NCI-H128 (cell line): ENCODE data around the gene PRDX5.
A peak's percentile ranks its signal among the peaks of the same experiment; 100 is the strongest.

ENCODE experiments used
- DNase-seq: peaks from one replicate; lab custom pipeline; 2025; ENCODE audit not compliant: unreplicated experiment; lab: John Stamatoyannopoulos, UW

The PRDX5 gene

DNA sequence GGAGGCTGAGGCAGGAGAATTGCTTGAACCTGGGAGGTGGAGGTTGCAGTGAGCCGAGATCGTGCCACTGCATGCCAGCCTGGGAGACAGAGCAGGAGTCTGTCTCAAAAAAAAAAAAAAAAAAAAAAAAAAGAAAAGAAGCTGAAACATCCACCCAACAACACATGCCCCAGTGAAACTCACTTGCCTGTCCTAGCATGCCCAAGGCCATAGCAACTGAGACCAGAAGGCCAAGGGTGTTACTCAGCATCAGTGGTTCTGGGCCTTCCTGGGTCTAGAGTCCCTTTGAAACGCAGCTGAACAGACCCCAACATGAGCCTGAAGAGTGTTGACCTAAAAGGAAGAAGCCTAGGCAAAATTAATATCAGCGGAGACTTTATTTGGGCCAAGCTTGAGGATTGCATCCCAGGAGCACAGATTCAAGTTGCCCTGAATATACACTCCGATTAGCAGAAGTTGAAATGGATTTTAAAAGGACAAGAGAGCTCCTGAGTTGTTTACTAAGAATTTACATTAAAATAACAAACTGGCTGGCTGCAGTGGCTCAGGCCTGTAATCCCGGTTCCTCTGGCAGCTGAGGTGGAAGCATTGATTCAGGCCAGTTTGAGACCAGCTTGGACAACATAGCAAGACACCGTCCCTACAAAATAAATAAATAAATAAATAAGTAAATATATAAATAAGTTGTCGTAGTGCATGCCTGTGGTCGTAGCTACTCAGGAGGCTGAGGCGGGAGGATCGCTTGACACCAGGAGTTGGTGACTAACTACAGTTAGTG, 7.0 kb downstream of the PRDX5 start:
- DNase-seq: no peak

DNA sequence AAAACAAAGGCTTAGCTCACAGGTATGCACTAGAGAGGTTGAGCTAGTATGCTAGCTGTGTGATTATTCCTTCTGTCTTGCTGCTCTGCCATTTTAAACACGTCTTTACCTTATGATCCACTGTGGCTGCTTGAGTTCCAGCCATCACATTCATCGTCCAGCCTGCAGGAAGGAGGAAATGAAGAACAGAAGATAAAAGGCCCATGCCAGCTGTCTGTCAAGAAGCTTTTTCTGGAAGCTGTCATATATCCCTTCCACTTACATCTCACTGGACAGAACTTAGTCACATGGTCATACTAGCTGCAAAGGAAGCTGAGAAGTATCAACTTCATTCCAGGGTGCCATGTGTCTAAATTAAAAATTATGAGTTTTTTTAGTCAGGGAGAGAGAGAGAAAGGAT, 9.5 kb downstream of the PRDX5 start:
- DNase-seq: no peak

DNA sequence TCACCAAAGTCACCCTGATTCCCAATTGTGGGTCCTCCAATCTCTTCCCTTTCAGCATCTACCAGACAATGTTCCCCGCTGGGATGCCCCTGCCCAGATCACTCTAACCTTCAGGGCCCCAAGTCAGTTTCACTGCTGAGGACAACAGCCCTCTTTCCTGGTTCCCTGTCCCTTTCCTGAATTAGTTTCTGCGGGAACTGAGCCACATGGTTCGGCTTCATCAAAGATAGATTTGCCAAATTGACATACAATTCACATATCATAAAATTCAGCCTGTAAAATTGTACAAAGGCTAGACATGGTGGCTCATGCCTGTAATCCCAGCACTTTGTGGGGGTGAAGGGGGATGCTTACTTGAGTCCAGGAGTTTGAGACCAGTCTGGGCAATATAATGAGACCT, 10.1 kb downstream of the PRDX5 start:
- no peak for DNase-seq

DNA sequence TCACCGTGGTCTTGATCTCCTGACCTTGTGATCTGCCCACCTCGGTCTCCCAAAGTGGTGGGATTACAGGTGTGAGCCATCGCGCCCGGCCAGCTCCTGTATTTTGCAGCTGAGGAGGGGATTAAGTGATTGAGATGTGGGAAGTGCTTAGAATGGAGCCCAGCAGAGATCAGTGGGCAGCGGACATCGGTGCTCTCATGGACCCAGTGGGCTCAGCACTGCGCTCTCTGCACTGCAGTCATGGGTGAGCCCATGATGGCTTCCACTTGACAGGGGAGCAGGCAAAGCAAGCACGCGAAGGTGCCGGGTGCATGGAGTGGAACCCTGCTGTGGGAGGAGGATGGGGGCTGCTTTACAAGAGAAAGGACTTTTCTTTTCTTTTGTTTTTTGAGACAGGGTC, 13.0 kb downstream of the PRDX5 start:
- no peak for DNase-seq

DNA sequence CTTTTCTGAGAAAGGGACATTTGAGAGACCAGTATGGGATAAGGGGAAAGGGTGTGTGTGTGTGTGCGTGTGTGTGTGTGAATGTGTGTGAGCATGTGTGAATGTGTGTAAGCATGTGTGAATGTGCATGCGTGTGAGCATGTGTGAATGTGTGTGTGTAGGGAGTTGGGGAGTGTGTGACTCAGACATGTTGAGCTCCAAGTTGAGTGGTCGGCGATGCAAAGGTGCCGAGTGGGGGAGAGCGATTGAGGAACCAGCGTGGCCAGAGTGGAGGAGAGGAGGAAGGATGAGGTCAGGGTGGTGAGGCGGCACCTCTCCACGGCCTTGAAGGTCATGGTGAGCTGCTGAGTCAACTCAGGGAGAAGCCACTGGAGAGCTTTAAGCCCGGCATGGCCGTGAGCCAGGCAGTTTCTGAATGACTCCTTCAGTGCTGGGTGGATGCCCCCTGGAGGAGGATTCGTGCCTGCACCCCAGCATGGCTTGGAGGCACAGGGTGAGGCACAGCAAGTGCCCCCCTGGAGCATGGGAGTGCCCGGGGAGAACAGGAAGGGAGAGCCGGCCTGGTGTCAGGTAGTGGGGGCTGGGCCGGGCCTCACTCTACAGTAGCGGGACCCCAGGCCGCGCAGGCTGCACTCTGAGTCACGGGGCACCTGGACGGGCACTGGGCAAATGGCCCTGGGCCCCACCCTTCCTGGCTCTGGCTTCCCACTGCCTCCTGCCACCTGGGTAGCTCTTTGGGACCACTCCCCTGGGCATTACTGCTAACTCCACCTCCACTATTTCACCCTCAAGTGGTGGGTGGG, 13.8 kb downstream of the PRDX5 start:
- DNase-seq: no peak

DNA sequence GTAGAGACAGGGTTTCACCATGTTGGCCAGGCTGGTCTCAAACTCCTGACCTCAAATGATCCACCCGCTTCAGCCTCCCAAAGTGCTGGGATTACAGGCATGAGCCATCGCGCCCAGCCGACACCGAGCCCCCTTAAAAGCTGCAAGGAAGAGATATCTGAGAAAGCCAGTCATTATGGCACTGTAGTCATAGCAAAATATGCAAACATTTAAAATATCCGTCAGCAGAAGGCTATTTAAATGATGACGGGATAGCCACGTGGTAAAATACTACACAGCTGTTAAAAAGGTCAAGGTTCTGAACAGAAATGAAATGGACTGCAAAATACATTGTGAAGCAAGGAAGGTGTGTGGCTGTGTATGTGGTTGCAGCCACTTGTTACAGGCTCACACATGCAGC, 15.6 kb downstream of the PRDX5 start:
- no peak for DNase-seq

DNA sequence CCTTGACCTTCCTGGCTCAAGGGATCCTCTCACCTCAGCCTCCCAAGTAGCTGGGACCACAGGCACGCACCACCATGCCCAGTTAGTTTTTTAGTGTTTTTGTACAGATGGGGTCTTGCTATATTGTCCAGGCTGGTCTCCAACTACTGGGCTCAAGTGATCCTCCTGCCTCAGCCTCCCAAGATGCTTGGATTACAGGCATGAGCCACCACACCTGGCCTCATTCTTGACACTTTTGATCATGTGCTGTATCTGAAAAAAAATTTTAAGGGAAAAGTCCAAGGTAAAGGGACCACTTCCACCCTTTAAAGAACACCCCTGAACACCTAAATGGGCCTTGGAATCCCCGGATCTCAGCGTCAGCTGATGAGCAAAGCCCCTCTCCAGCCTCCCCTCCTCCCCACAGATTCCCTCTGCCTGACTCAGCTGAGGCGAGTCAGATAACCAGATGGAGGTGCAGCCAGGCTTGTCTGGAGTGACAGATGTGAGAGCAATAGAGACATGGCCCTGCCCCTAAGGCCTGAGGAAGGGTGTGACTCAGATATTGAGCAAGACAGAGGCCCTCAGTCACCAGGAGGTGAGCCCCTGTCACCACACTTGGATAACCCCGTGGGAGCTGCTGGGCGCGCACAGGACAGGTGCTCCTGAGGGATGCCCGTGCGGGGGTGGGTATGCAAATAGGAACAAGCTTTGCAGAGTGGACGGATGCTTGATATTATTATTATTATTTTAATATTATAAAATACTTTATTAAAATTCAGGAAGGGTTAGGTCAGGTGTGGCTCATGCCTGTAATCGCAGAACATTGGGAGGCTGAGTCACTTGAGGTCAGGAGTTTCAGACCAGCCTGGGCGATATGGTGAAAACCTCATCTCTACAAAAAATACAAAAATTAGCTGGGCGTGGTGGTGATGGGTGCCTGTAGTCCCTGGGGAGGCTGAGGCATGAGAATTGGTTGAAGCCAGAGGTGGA, 17.1 kb downstream of the PRDX5 start:
- peak; percentile 31 for DNase-seq

DNA sequence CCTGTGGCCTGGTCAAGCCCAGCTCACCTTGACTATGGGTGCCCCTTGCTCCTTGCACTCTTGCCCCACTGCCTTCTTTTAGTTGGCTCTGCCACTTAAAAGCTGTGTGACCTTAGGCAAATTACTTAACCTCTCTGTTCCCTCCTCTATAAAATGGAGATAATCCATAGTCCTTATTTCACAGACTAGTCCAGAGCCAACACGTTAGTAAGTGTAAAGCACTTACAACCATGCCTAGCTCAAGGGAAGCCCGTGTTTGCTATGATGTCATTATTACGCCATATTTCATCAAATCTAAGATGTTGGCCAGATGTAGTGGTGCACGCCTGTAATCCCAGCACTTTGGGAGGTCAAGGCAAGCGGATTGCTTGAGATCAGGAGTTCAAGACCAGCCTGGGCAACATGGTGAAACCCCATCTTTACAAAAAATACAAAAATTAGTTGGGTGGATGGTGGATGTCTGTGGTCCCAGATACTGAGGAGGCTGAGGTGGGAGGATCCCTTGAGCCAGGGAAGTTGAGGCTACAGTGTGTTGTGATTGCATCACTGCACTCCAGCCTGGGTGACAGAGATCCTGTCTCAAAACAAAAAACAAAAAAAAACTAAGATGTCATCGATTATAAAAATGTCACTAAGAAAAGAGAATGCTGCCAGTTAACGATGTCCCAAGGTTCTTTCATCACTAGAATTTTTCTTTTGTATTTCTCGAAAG, 19.8 kb downstream of the PRDX5 start:
- DNase-seq: no peak

DNA sequence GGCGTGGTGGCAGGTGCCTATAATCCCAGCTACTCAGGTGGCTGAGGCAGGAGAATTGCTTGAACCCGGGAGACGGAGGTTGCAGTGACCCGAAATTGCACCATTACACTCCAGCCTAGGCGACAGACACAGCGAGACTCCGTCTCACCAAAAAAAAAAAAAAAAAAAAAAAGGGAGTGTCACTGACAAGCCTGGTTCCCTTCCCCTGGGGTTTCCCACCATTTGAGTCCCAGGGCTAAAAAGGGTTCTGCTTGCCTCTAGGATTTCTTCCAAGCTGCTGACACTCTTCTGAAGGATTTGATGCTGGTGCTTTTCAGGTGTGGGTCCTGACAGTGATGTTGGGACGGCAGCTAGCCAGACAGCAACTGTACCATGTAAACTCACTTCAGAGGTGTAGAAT, 20.8 kb downstream of the PRDX5 start:
- no peak for DNase-seq

DNA sequence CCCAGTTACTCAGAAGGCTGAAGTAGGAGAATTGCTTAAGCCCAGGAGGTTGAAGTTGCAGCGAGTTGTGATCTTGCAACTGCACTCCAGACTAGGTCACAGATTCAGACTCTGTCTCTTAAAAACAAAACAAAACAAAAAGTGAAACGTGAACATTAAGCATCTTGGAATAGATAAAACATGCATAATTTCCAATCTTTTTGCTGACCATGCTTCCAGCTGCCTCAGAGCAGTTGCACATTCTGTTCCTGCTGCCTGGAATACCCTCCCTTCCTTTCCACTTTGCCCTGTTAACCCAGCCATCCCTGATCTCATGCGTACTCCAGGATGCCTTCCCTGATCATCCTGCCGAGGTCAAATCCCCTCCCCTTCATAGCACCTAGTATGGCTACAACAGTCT, 21.4 kb downstream of the PRDX5 start:
- no peak for DNase-seq

DNA sequence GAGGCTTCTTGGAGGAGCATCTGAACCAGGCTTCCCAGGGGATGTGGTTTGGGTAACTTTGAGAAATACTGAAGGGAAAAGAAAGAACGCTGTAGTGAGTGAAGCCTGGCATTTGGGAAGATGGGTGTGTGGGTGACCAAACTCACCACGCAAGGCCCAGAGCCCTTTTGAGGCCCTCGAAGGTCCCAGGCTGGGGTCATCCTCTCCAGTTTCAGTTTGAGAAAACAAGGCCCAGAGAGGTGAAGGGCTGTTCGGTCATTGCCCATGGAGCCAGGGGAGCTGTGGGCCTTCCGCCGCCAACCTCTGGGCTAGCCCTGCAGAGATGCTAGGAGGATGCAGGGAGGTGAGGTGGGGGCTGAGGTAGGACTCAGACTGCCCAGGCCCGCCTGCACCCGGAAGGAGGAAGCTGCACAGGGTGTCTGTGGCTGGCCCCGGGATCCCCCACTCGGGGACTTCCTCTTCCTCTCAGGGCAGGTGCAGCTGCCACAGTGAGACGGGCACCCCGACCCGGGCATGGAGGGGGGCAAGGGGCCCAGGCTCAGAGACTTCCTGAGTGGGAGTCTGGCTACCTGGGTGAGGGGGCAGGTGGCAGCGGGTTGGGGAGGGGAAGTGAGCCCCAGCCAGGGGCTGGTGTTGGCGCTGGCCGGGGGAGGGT, 22.0 kb downstream of the PRDX5 start, which contains the start of gene CCDC88B:
Gene CCDC88B (plus strand): TSS at position 451 of the 655 bp plus-strand sequence. CDS start 63 bp downstream, at position 514.
- no peak for DNase-seq

DNA sequence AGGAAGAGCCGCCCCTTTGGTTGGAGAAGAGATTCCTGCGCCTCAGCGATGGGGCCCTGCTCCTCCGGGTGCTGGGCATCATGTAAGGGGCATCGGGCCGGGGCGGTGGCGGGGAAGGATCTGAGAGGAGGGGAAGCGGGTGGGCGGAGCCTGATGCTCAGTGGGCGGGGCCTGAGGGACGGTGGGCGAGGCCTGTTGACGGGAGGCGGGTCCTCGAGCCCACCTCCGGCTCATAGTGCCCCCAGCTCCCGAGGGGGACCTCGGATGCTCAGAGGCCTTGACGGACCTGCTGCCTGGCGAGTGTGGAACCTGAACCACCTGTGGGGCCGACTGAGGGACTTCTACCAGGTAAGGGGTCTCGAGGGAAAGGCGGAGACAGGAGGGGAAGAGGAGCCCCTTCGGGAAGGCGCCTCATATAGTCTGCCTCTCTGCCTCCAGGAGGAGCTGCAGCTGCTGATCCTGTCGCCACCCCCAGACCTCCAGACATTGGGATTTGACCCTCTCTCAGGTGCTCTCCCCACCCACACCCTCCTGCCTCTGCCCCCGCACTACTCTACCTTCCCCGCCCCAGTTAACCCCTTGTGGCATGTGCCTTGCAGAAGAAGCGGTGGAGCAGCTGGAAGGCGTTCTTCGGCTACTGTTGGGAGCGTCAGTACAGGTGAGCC, 22.9 kb downstream of the PRDX5 start:
- no peak for DNase-seq

DNA sequence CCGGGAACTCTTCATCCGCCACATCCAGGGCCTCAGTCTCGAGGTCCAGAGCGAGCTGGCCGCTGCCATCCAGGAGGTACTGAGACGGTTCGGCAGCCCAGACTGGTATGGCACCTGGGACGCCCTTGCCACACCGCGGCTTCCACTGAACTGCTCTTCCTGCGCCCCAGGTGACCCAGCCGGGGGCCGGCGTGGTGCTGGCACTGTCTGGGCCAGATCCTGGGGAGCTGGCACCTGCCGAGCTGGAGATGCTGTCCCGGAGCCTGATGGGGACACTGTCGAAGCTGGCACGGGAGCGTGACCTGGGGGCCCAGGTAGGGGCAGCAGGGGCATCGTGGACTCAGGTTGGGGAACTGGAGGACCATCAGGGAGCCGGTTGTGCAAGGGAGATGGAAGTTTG, 23.5 kb downstream of the PRDX5 start:
- DNase-seq: no peak

DNA sequence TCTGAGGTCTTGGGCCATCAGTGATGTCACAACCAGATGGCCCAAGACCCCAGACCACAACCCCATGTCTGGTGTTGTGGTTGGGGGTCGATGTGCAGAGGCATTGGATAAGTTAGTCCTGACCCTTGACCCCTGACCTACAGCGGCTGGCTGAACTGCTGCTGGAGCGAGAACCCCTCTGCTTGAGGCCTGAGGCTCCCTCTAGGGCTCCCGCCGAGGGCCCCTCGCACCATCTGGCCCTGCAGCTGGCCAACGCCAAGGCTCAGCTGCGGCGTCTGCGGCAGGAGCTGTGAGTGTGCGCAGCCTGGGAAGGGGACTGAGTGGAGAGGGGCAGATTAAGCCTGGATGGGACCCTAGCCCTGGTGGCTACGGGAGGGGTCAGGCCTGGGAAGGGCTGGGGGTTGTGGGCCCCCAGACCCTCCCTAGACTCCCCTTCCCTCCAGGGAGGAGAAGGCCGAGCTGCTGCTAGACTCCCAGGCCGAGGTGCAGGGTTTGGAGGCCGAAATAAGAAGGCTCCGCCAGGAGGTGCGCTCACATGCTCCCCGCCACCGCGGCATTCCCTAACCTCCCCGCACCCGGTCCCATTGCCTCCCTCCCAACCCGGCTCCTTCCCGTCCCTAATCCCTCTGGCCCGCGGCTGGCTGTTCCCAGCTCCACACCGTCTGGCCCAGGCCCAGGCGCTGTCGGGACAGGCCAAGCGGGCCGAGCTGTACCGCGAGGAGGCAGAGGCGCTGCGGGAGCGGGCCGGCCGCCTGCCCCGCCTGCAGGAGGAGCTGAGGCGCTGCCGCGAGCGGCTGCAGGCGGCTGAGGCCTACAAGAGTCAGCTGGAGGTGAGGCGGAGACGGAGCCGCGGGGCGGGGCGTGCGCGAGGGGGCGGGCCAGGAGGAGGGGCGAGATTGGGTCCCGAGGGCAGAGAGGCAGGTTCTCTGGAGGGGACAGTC, 24.2 kb downstream of the PRDX5 start:
- DNase-seq: peak; percentile 28

DNA sequence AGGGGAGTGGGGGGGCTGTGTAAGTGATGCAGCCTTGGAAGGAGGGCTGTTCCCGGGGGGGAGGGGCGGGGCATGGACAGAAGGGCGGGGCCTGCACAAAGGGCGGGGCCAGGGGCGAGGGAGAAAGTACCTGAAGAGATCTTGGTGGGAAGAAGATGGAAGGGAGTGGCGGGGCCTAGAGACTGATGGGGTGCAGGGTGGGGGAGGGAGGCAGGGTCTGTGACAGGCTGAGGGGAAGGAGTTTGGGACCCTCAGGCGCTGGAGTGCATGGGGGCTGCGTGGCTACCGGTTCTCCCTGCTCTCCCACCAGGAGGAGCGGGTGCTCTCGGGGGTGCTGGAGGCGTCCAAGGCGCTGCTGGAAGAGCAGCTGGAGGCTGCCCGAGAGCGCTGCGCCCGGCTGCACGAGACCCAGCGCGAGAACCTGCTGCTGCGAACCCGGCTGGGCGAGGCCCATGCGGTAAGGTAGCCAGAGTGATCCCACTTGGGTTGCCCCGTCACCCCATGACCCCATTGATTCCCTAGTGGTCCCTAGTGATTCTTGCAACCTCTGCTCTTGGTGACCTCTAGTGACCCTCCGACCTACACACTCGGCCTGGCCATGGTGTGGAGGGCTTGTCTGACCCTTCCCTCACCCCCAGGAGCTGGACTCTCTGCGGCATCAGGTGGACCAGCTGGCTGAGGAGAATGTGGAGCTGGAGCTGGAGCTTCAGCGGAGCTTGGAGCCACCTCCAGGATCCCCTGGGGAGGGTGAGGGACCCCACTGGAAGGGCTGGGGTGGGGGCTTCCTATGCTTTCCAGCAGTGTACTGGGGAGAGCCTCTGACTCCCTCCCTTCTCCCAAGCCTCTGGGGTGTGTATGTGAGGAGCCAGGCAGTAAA, 25.2 kb downstream of the PRDX5 start:
- no peak for DNase-seq

DNA sequence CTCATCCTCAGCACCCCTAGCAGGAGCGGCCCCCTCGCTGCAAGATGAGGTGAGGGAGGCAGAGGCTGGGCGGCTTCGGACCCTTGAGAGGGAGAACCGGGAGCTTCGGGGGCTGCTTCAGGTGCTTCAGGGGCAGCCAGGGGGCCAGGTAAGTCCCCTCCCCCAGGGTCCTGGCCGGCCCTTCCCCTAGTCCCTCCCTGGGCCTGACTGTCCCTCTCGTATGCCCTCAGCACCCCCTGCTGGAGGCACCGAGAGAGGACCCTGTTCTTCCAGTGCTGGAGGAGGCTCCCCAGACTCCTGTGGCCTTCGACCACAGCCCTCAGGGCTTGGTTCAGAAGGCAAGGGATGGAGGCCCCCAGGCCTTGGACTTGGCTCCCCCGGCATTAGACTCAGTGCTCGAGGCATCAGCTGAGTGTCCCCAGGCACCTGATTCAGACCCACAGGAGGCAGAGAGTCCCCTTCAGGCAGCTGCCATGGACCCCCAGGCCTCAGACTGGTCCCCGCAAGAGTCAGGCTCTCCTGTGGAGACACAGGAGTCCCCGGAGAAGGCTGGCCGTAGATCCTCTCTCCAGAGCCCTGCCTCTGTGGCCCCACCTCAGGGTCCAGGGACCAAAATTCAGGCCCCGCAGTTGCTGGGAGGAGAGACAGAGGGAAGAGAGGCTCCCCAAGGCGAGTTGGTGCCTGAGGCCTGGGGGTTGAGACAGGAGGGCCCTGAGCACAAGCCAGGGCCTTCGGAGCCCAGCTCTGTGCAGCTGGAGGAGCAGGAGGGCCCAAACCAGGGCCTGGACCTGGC, 26.0 kb downstream of the PRDX5 start:
- no peak for DNase-seq

DNA sequence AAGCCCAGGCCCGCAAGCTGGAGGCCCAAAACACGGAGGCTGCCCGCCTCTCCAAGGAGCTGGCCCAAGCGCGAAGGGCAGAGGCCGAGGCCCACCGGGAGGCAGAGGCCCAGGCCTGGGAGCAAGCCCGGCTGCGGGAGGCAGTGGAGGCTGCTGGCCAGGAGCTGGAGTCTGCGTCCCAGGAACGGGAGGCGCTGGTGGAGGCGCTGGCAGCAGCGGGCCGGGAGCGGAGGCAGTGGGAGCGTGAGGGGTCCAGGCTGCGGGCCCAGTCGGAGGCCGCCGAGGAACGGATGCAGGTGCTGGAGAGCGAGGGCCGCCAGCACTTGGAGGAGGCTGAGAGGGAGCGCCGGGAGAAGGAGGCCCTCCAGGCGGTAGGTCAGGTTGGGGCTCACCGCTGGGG, 26.9 kb downstream of the PRDX5 start:
- no peak for DNase-seq
